ENCODE measurements around the gene CTNS.

Gene CTNS

DNA sequence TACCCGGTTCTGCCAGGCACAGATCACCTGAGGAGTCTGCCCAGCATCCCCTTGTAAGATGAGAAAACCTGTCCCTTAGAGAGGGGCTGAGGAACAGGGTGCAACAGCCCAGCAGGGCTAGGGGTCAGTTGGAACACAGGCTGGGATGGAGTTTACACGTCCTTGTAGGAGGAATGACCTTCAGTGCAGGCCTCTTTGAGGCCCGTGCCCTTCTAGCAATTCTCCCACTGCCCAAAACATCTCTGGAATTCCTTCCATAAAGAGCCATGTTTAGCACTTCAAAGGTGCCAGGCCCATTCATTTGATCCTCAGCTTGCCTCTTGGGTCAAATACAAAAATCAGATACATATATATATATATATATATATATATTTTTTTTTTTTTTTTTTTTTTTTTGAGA lies 4.5 kb downstream of the CTNS start:
- Histone ChIP-seq H3K4me1 (no peaks in the 10 kb centered on the region), H3K9me3 (no peaks in the 10 kb centered on the region), H3K36me3 (no peaks in the 10 kb centered on the region), H3K27me3 (no peaks in the 10 kb centered on the region), H3K4me3 (ENCODE audit: low read depth, low read length) (no peak overlapping the region)
- TF ChIP-seq, protein P1, sequence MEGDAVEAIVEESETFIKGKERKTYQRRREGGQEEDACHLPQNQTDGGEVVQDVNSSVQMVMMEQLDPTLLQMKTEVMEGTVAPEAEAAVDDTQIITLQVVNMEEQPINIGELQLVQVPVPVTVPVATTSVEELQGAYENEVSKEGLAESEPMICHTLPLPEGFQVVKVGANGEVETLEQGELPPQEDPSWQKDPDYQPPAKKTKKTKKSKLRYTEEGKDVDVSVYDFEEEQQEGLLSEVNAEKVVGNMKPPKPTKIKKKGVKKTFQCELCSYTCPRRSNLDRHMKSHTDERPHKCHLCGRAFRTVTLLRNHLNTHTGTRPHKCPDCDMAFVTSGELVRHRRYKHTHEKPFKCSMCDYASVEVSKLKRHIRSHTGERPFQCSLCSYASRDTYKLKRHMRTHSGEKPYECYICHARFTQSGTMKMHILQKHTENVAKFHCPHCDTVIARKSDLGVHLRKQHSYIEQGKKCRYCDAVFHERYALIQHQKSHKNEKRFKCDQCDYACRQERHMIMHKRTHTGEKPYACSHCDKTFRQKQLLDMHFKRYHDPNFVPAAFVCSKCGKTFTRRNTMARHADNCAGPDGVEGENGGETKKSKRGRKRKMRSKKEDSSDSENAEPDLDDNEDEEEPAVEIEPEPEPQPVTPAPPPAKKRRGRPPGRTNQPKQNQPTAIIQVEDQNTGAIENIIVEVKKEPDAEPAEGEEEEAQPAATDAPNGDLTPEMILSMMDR (IDR thresholded peaks at IDR 0.05; ENCODE audit: low read depth, low read length) = no peak
- no peak for DNase-seq

DNA sequence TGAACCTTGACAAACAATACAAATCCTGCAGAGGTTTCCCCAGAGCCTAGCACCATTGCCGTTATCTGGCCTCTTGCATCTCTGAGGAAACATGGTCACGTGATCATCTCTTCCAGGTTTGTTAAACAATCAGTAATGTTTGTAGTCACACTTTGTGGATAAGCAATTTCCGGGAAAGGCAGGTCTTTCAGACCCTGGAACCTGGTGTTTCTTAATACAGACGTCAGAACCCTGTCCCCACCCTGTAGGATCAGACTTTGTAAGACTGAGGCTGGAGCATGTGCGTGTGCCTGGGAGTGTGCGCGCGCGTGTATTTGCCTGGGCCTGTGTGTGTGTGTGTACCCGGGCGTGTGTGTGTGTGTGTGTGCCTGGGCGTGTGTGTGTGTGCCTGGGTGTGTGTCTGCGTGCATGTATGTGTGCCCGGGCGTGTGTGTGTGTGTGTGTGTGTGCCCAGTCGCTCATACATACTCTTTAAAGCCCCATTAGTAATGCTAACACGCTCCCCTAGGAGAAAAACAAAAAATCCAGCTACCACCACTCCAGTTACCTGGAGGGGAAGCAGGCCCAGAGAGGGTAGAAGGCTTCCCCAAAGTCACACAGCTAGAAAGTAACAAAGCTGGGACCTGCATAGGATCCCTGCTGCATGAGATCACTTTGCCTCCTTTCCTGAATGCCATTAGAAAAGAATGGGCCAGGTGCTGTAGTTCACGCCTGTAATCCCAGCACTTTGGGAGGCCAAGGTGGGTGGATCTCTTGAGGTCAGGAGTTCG lies 5.3 kb downstream of the CTNS start:
- Histone ChIP-seq H3K4me1 (no peaks in the 10 kb centered on the region), H3K9me3 (no peaks in the 10 kb centered on the region), H3K4me3 (ENCODE audit: low read depth, low read length) (no peak overlapping the region), H3K27me3 (no peaks in the 10 kb centered on the region), H3K36me3 (no peaks in the 10 kb centered on the region)
- DNase-seq = no peak
- TF ChIP-seq, protein P1 (IDR thresholded peaks at IDR 0.05; ENCODE audit: low read depth, low read length) = no peak

DNA sequence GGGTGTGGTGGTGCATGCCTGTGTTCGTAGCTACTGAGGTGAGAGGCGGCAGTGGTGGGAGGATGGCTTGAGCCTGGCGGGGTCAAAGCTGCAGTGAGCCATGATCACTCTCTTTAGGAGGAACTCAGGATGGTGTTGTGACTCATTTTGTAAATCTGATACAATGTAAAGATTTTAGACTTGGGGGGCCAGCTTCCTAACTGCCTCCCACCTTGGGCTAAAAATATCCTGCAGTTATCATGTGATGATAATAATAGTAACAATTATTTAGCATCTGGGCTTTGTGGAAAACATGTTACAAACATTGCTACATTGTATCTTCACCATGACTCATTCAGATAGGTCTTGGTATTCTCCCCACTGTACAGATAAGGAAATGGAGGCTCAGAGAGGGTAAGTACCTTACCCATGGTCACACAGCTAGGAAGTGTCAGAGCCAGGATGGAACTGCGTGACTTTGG lies 7.4 kb downstream of the CTNS start:
- TF ChIP-seq, protein P1 (IDR thresholded peaks at IDR 0.05; ENCODE audit: low read depth, low read length) = no peak
- Histone ChIP-seq H3K4me3 (ENCODE audit: low read depth, low read length) (no peak overlapping the region), H3K4me1 (no peaks in the 10 kb centered on the region), H3K36me3 (no peaks in the 10 kb centered on the region), H3K9me3 (no peaks in the 10 kb centered on the region), H3K27me3 (no peaks in the 10 kb centered on the region)
- DNase-seq = no peak

DNA sequence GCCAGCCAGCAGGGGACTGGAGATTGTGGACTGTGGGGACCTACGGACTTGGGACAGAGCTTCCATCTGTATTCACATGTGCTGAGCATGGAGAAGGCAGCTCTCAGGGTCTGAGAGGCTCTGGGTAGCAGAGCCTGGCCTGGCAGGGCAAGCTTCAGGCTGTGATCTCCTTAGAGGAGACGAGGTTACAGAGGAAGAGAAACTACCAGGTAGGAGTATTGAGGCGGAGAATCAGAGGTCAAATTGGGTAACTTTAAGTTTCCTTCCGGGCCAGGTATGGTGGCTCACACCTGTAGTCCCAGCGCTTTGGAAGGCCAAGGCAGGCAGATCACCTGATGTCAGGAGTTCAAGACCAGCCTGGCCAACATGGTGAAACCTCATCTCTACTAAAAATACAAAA lies 8.8 kb downstream of the CTNS start:
- Histone ChIP-seq H3K36me3 (no peaks in the 10 kb centered on the region), H3K4me3 (ENCODE audit: low read depth, low read length) (no peak overlapping the region), H3K27me3 (no peaks in the 10 kb centered on the region), H3K4me1 (no peaks in the 10 kb centered on the region), H3K9me3 (no peaks in the 10 kb centered on the region)
- DNase-seq = no peak
- TF ChIP-seq, protein P1 (IDR thresholded peaks at IDR 0.05; ENCODE audit: low read depth, low read length) = no peak

DNA sequence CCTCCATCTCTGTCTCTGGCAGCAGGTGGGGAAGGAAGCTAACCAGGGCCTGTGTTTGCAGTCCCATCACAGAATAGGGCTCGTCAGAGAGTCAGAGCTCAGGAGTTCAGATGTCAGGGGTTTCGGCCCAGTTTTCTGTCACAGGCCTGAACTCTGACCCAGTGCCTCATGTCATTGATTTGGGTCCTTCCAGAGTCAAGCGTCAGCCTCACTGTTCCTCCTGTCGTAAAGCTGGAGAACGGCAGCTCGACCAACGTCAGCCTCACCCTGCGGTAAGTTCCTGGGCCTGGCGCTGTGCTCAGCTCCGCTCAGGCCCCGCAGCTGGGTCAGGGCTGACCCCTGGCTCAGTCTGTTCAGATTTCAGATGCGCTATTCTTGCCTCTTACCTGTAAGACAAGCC lies 10.7 kb downstream of the CTNS start:
- Histone ChIP-seq H3K4me3 (ENCODE audit: low read depth, low read length) (no peak overlapping the region), H3K9me3 (no peaks in the 10 kb centered on the region), H3K36me3 (no peaks in the 10 kb centered on the region), H3K4me1 (no peaks in the 10 kb centered on the region), H3K27me3 (no peaks in the 10 kb centered on the region)
- DNase-seq = no peak
- TF ChIP-seq, protein P1 (IDR thresholded peaks at IDR 0.05; ENCODE audit: low read depth, low read length) = no peak

DNA sequence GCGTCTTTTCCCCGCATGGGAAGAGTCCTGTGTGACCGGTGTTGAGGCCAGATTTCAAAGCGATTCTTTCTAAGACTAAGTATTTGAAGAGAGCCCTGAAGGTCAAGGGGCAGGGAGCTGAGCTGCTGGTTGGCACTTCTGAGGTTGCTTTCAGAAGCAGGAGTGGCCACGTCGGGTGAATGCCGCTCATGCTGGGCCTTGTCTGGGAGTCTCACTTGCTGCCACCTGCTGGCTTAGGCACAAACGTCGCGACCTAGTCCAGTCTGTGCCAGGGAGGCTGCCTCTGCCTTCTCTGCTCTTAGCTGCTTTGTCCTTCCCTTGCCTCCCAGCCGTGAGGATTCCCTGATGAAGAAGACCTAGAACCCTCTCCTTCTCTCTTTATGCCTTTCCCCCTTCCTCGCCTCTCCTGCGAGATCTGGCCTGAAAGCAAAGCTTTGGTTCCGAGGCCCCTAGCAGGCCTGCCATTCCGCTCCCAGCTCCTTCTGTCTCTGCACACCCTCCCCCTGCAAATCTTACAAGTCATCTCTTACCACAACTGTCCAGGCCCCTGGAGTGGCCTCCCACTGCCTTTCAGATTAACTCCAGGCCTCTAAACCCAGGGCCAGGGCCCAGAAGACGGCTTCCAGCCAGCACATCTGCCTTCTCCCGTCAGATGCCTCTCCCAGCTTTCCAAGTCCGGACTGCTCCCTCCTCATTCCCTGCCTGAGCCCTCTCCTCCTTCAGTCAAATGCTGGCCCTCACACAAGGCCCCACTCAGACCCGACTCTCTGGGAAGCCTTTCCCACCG lies 11.4 kb downstream of the CTNS start:
- DNase-seq = peak; percentile 69
- TF ChIP-seq, protein P1 (IDR thresholded peaks at IDR 0.05; ENCODE audit: low read depth, low read length) = peak; percentile 60
- Histone ChIP-seq H3K9me3 (no peaks in the 10 kb centered on the region), H3K36me3 (no peaks in the 10 kb centered on the region), H3K4me1 (no peaks in the 10 kb centered on the region), H3K27me3 (no peaks in the 10 kb centered on the region), H3K4me3 (ENCODE audit: low read depth, low read length) (no peak overlapping the region)

All from BE2C (cell line).